ENCODE measurements around the gene TOPBP1. TPM values are rescaled to one million over a fixed set of nuclear protein-coding genes. Genes with fewer than 3 reads are reported as not detected.

TOPBP1 gene
- 19.1 to 26.1 TPM (median 20.7 TPM) in 3 replicates for polyA plus RNA-seq
- 8.9 TPM for polyA plus RNA-seq (2011; ENCODE audit: low read depth)
- 9.6 and 17.0 TPM in 2 replicates for polyA plus RNA-seq (2011; cell fraction: cytosol; rRNA removed)
- polyA plus RNA-seq (2011; cell fraction: nucleus; rRNA removed): 31.5 and 43.8 TPM in 2 replicates
- polyA plus RNA-seq (2012; ENCODE audit: low replicate concordance): 7.7 and 14.1 TPM in 2 replicates
- polyA minus RNA-seq: 6.1 to 38.1 TPM (median 20.0 TPM) in 3 replicates
- 11.1 TPM for polyA minus RNA-seq (2011; cell fraction: cytosol; rRNA and poly(A)+ RNA removed)
- polyA minus RNA-seq (2011; cell fraction: nucleus; rRNA and poly(A)+ RNA removed): 19.7 and 32.5 TPM in 2 replicates

DNA sequence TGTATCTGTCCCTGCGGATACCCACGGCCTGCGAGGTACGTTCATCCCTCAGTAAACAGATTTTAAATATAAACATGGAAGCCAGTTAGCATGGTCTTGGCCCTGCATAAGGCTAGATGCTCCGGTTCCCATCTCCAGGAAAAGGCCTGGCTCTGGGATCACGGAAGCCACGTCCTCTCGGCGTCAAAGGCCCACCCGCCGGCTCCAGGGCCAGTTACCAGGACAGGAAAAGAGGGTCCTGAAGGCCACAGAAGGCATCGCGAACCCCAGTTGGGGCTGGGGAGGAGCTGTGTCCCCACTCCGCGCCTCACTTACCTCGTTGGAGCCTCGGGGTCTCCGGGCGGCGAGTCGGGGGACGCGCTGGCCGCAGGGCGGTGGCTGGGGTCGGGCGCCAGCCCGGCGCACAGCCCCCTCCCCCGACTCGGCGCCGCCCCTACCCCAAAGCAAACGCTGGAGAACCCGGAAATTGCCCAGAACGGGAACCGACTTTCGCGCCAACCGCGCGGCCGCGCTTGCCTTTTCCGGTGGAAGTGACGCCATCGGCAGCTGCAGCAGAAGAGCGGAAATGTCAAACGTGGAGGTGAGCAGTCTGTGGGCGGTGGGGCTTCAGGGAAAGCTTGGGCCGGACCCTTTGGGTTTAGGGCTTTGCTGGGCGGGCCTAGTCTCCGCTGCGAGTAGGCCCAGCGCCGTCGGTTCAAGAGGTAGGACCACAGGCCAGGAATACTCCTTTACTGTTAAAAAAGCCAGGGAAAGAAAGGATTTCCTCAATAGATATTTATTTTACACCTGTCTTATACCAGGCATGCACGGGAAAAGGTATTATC is at the start of gene TOPBP1:
Gene TOPBP1 (minus strand): TSS at position 488 of the 824 bp plus-strand sequence. CDS start 814 bp downstream, outside the sequence.
- Histone ChIP-seq H3K4me3 (ENCODE audit: control insufficient read depth in 2 of 3, extremely low read depth in 1 of 3, insufficient read depth in 2 of 3, low read depth in 1 of 3, low read length in 3 of 3) (peak within 1 kb of the TSS; percentile 82 to 99 (median 95)), H3K9me3 (ENCODE audit: control insufficient read depth, low read depth, low read length) (no peaks in the 10 kb centered on the region), H2AFZ (ENCODE audit: control insufficient read depth, low read length) (peak within 1 kb of the TSS; percentile 88), H3K79me2 (ENCODE audit: control insufficient read depth, insufficient read depth, low read length) (peaks cover 34% of the 10 kb centered on the region), H3K4me2 (ENCODE audit: control insufficient read depth, extremely low read depth, insufficient read depth, low read depth, low read length) (peak within 1 kb of the TSS; percentile 77), H3K9ac (ENCODE audit: control insufficient read depth, extremely low read depth, insufficient read depth, low read length) (peak within 1 kb of the TSS; percentile 95), H3K27me3 (ENCODE audit: control insufficient read depth, extremely low read depth, insufficient read depth, low read length) (no peaks in the 10 kb centered on the region), H3K9me1 (ENCODE audit: control insufficient read depth, extremely low read depth, insufficient read depth, low read length) (no peaks in the 10 kb centered on the region), H4K20me1 (ENCODE audit: control insufficient read depth, extremely low read depth, insufficient read depth, low read length) (no peaks in the 10 kb centered on the region), H3K4me1 (ENCODE audit: control insufficient read depth, extremely low read depth, insufficient read depth, low read length) (peaks cover 18% of the 10 kb centered on the region), H3K36me3 (ENCODE audit: control insufficient read depth in 2 of 2, extremely low read depth in 1 of 2, insufficient read depth in 2 of 2, low read length in 2 of 2) (peaks cover 4 to 5% of the 10 kb centered on the region in 2 experiments), H3K27ac (ENCODE audit: control insufficient read depth, insufficient read depth, low read length) (peak within 1 kb of the TSS; percentile 82)
- no peak for TF ChIP-seq EZH2 (IDR thresholded peaks at IDR 0.05; ENCODE audit: low read length)
- TF ChIP-seq, protein P1, sequence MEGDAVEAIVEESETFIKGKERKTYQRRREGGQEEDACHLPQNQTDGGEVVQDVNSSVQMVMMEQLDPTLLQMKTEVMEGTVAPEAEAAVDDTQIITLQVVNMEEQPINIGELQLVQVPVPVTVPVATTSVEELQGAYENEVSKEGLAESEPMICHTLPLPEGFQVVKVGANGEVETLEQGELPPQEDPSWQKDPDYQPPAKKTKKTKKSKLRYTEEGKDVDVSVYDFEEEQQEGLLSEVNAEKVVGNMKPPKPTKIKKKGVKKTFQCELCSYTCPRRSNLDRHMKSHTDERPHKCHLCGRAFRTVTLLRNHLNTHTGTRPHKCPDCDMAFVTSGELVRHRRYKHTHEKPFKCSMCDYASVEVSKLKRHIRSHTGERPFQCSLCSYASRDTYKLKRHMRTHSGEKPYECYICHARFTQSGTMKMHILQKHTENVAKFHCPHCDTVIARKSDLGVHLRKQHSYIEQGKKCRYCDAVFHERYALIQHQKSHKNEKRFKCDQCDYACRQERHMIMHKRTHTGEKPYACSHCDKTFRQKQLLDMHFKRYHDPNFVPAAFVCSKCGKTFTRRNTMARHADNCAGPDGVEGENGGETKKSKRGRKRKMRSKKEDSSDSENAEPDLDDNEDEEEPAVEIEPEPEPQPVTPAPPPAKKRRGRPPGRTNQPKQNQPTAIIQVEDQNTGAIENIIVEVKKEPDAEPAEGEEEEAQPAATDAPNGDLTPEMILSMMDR (optimal IDR thresholded peaks at IDR 0.05 in 1 of 3, IDR thresholded peaks at IDR 0.05 in 1 of 3, conservative IDR thresholded peaks at IDR 0.05 in 1 of 3; ENCODE audit: extremely low read depth in 1 of 3, insufficient read depth in 2 of 3, low read length in 3 of 3): no peak
- DNase-seq (ENCODE audit: low read depth, low spot score) (no peak), FAIRE-seq (peak; percentile 63)
- dilution Hi-C loops (cut with MboI; ENCODE audit: extremely low pct_ligation_motif_present, low sequenced_read_pairs): no loop called here

- Histone ChIP-seq H3K4me3 (ENCODE audit: control insufficient read depth in 2 of 3, extremely low read depth in 1 of 3, insufficient read depth in 2 of 3, low read depth in 1 of 3, low read length in 3 of 3) (no peak overlapping the region), H3K4me1 (ENCODE audit: control insufficient read depth, extremely low read depth, insufficient read depth, low read length) (no peaks in the 10 kb centered on the region), H2AFZ (ENCODE audit: control insufficient read depth, low read length) (no peak overlapping the region), H3K27ac (ENCODE audit: control insufficient read depth, insufficient read depth, low read length) (no peak overlapping the region), H3K27me3 (ENCODE audit: control insufficient read depth, extremely low read depth, insufficient read depth, low read length) (peaks cover 21% of the 10 kb centered on the region), H3K9me3 (ENCODE audit: control insufficient read depth, low read depth, low read length) (no peaks in the 10 kb centered on the region), H3K36me3 (ENCODE audit: control insufficient read depth in 2 of 2, extremely low read depth in 1 of 2, insufficient read depth in 2 of 2, low read length in 2 of 2) (no peaks in the 10 kb centered on the region), H4K20me1 (ENCODE audit: control insufficient read depth, extremely low read depth, insufficient read depth, low read length) (no peaks in the 10 kb centered on the region), H3K9ac (ENCODE audit: control insufficient read depth, extremely low read depth, insufficient read depth, low read length) (no peak overlapping the region), H3K9me1 (ENCODE audit: control insufficient read depth, extremely low read depth, insufficient read depth, low read length) (no peaks in the 10 kb centered on the region), H3K4me2 (ENCODE audit: control insufficient read depth, extremely low read depth, insufficient read depth, low read depth, low read length) (no peak overlapping the region), H3K79me2 (ENCODE audit: control insufficient read depth, insufficient read depth, low read length) (no peaks in the 10 kb centered on the region)
- DNase-seq (ENCODE audit: low read depth, low spot score): no peak
- no peak for TF ChIP-seq EZH2 (IDR thresholded peaks at IDR 0.05; ENCODE audit: low read length)
- TF ChIP-seq, protein P1 (optimal IDR thresholded peaks at IDR 0.05 in 1 of 3, IDR thresholded peaks at IDR 0.05 in 1 of 3, conservative IDR thresholded peaks at IDR 0.05 in 1 of 3; ENCODE audit: extremely low read depth in 1 of 3, insufficient read depth in 2 of 3, low read length in 3 of 3): no peak
- FAIRE-seq: no peak
- dilution Hi-C loops (cut with MboI; ENCODE audit: extremely low pct_ligation_motif_present, low sequenced_read_pairs): no loop called here
Observed at GRCh38 chr3:133711013-133711412, 49.3 kb upstream of the TOPBP1 start.
